GM21447 (cell line): ENCODE data around the gene CRADD.
"Not testable (repeated sequence)": the region's sequence is repeated elsewhere in the genome, so short reads cannot be mapped to it uniquely, and the experiment has no call there.

ENCODE experiments used
- ATAC-seq: cut with Tn5 transposase; IDR thresholded peaks from one replicate; pipeline ENCODE4 v1.9.1; 2021; ENCODE audit not compliant: unreplicated experiment

Gene CRADD

DNA sequence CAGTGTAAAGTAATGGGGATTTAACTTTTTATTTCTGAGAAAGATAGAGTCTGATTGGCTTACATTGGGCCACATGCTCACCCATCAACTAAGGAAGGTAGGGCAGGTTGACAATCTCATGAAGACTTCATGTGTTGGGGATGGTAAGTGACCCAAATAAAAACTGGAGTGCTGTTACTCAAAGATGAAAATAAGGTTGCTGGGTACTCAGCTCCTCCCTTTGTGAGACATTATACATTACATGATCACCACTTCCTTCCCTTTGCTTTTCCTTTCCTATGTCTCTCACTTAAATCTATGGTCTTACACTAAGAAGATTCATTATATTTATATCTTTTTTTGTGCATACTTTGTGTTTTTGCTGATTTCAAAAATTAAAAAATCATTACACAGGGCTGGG is 247.2 kb downstream of the CRADD start:
- no peak for ATAC-seq

GRCh38 chr12:93925585-93926205 is 248.5 kb downstream of the CRADD start:
- no peak for ATAC-seq

GRCh38 chr12:93926237-93926636 is 249.1 kb downstream of the CRADD start:
- ATAC-seq = no peak

DNA sequence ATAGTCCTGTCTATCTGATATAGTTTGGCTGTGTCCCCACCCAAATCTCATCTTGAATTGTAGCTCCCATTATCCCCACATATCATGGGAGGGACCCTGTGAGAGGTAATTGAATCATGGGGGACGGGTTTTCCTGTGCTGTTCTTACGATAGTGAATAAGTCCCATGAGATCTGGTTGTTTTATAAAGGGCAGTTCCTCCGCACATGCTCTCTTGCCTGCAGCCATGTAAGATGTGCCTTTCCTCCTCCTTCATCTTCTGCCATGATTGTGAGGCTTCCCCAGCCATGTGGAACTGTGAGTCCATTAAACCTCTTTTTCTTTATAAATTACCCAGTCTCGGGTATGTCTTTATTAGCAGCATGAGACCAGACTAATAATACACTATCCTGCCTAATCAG is 251.9 kb downstream of the CRADD start:
- not testable (repeated sequence) for ATAC-seq

- ATAC-seq = no peak
Observed at GRCh38 chr12:93937812-93938211, 260.6 kb downstream of the CRADD start.

DNA sequence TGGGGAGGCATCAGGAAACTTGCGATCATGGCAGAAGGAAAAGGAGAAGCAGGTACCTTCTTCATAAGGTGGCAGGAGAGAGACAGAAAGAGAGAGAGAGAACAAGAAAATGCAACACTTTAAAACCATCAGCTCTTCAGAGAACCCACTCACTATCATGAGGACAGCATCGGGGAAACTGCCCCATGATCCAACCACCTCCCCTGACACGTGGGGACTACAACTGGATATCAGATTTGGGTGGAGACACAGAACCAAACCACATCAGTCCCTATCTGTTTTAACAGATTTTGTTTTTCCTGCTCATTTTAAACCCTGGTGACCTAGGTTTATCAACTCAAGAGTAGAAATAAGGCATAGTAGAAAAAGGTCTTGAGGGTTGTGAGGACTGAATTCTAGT is 261.1 kb downstream of the CRADD start:
- ATAC-seq = no peak

- ATAC-seq = no peak
Observed at GRCh38 chr12:93938931-93939330, 261.8 kb downstream of the CRADD start.

- no peak for ATAC-seq
Observed at GRCh38 chr12:93939641-93940325, 262.6 kb downstream of the CRADD start.

DNA sequence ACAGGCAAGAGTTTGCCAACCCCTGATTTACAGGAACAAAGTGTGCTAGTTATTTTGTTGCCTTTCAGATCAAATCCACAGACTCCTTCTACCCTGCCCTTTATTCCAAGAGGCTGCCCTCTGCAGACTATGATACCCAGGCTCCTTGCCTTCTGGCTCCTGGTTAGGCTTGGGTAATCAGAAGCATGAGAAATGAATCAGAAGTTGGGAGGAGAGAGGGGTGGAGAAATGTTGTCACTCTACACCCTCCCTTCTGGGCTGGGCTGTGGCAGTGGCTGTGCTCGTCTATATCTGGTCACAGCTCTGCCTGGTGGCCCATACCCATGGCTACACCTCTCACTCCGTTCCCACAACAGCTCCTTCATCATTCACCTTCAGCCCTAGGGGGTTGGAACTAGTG is 266.6 kb downstream of the CRADD start:
- ATAC-seq = no peak

DNA sequence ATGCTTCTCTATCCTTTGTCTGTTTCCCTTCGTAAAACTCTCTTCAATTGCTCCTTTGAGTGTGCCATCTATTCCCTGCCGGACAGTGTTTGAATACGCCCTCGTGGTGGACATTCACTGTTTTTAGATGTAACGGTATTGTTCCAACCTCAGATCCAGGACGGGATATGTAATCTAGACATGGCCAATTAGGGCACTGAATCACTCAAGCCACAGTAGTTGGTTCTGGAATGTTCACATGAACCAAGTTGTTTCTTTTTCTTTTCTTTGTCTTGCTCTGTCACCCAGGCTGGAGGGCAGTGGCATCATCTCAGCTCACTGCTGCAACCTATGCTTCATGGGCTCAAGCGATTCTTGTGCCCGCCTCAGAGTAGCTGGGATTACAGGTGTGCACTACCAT is 267.0 kb downstream of the CRADD start:
- no peak for ATAC-seq
